Hepatocyte (in vitro differentiated cells): Measurements from ENCODE around the gene SLC5A10.

ENCODE experiments used
- CTCF ChIP-seq: fragments of 200-600 bp; sonication (generic); IDR thresholded peaks from 2 replicates; pipeline ENCODE4 v1.5.1; 2016; ENCODE audit warnings: antibody characterized with exemption, mild to moderate bottlenecking; ENCODE audit not compliant: poor library complexity
- EZH2 ChIP-seq: fragments of 200-600 bp; sonication (generic); IDR thresholded peaks from 2 replicates; pipeline ENCODE4 v1.6.1; 2016; ENCODE audit warnings: antibody characterized with exemption, mild to moderate bottlenecking, borderline replicate concordance

GRCh38 chr17:18920911-18921441 lies 31.0 kb upstream of the SLC5A10 start:
- no peak for TF ChIP-seq CTCF
- TF ChIP-seq EZH2 = no peak
